NCI-H1105 (cell line): Measurements from ENCODE around the gene NAA15.
"Not testable (repeated sequence)": the region's sequence is repeated elsewhere in the genome, so short reads cannot be mapped to it uniquely, and the experiment has no call there.

Experiments used
- DNase-seq: peaks from one replicate; lab custom pipeline; 2025; lab: John Stamatoyannopoulos, UW

NAA15 gene

GRCh38 chr4:139301113-139301820 is at the start of gene NAA15:
Gene NAA15, plus strand, starts transcription at chr4:139301505. Its CDS starts 273 bp downstream, at chr4:139301778.
- peak; percentile 94 for DNase-seq

GRCh38 chr4:139253046-139253445 is 48.3 kb upstream of the NAA15 start:
- DNase-seq = no peak

GRCh38 chr4:139253713-139254112 is 47.6 kb upstream of the NAA15 start:
- DNase-seq = no peak

GRCh38 chr4:139255581-139255980 is 45.7 kb upstream of the NAA15 start:
- DNase-seq = not testable (repeated sequence)

GRCh38 chr4:139256349-139256748 is 45.0 kb upstream of the NAA15 start:
- DNase-seq = no peak

GRCh38 chr4:139265654-139266053 is 35.7 kb upstream of the NAA15 start:
- no peak for DNase-seq

- no peak for DNase-seq
Measured at GRCh38 chr4:139266208-139266582, 35.1 kb upstream of the NAA15 start.

- DNase-seq = no peak
Measured at GRCh38 chr4:139266583-139267257, 34.6 kb upstream of the NAA15 start.

GRCh38 chr4:139267301-139267700 is 34.0 kb upstream of the NAA15 start:
- DNase-seq = no peak

GRCh38 chr4:139273835-139274234 is 27.5 kb upstream of the NAA15 start:
- DNase-seq = no peak

GRCh38 chr4:139274790-139275189 is 26.5 kb upstream of the NAA15 start:
- no peak for DNase-seq

GRCh38 chr4:139275281-139275735 is 26.0 kb upstream of the NAA15 start:
- DNase-seq = no peak

- no peak for DNase-seq
Measured at GRCh38 chr4:139278485-139278884, 22.8 kb upstream of the NAA15 start.

GRCh38 chr4:139278912-139279759 is 22.2 kb upstream of the NAA15 start:
- no peak for DNase-seq

- DNase-seq = peak; percentile 8
Measured at GRCh38 chr4:139279760-139280620, 21.3 kb upstream of the NAA15 start, which contains the start of gene MGARP. Gene MGARP, minus strand, starts transcription at chr4:139280225. Its CDS starts 67 bp downstream, at chr4:139280158.

- no peak for DNase-seq
Measured at GRCh38 chr4:139282065-139282720, 19.1 kb upstream of the NAA15 start.

GRCh38 chr4:139282721-139283075 is 18.6 kb upstream of the NAA15 start:
- no peak for DNase-seq

- no peak for DNase-seq
Measured at GRCh38 chr4:139286186-139286698, 15.1 kb upstream of the NAA15 start.

- DNase-seq = peak; percentile 78
Measured at GRCh38 chr4:139295206-139295941, 5.9 kb upstream of the NAA15 start.

- no peak for DNase-seq
Measured at GRCh38 chr4:139295942-139296299, 5.4 kb upstream of the NAA15 start.
